GM12878 (cell line): Measurements from ENCODE around the gene SEC24C. TPM values are rescaled to one million over a fixed set of nuclear protein-coding genes. Genes with fewer than 3 reads are reported as not detected.
"Not testable (repeated sequence)": the region's sequence is repeated elsewhere in the genome, so short reads cannot be mapped to it uniquely, and the experiment has no call there.

Experiments used
- ATAC-seq: fragments of 200-7000 bp; cut with Tn5 transposase; 3 replicates; pipeline ENCODE4 v1.9.1; 2020; ENCODE audit warnings: mild to moderate bottlenecking, moderate library complexity
- BruUV-seq: library from RNA; stranded (reverse); fragments of 400-500 nt; replicated peaks from 2 replicates; lab custom pipeline; 2021; lab: Mats Ljungman, UMichigan
- CTCF ChIA-PET: fragments of 300-600 bp; sonication (Branson Sonifier 250); formaldehyde crosslinking; extraction: SDS; loops from one replicate; lab custom pipeline; 2021; ENCODE audit warnings: inconsistent platforms; lab: Yijun Ruan, JAX
- POLR2A ChIA-PET: fragments of 350-600 bp; formaldehyde crosslinking; extraction: SDS; loops from one replicate; lab custom pipeline; 2021; ENCODE audit warnings: inconsistent platforms; lab: Charles Lee
- RAD21 ChIA-PET: fragments of 300-600 bp; sonication (Branson Sonifier 250); formaldehyde crosslinking; loops from one replicate; lab custom pipeline; 2023; ENCODE audit warnings: antibody characterized with exemption; ENCODE audit not compliant: unreplicated experiment; lab: Charles Lee
- SMC1A ChIA-PET: fragments of 300-600 bp; sonication (Branson Sonifier 250); formaldehyde crosslinking; loops from one replicate; lab custom pipeline; 2023; ENCODE audit not compliant: unreplicated experiment, uncharacterized antibody; lab: Charles Lee
- DNase-seq: peaks from one replicate; pipeline ENCODE4 v3.0.0-alpha.2; 2011; ENCODE audit warnings: low read depth, low spot score
- FAIRE-seq: peaks from 3 replicates; lab custom pipeline; 2011; peaks lifted over from hg19 to GRCh38; lab: Jason Lieb, UNC
- H2AFZ ChIP-seq: 2 replicates; pipeline ENCODE4 v1.6.0; 2011; ENCODE audit warnings: low read depth, low read length, control low read depth; ENCODE audit not compliant: control insufficient read depth
- H3K27ac ChIP-seq: 2 replicates; pipeline ENCODE4 v1.5.1; 2011; ENCODE audit warnings: control low read depth; ENCODE audit not compliant: control insufficient read depth, insufficient read depth
- H3K27me3 ChIP-seq, 2 experiments: replicated peaks in 1 of 2; 2 replicates each; pipeline versions ENCODE4 v1.6.0 to v1.6.1; 2011; ENCODE audit warnings: low read length in 1 of 2; ENCODE audit not compliant: control insufficient read depth in 2 of 2, insufficient read depth in 2 of 2
- H3K36me3 ChIP-seq, 2 experiments: 2 replicates each; pipeline ENCODE4 v1.5.1; 2011; ENCODE audit warnings: low read length in 1 of 2; ENCODE audit not compliant: control insufficient read depth in 2 of 2, insufficient read depth in 2 of 2
- H3K4me1 ChIP-seq: 2 replicates; pipeline ENCODE4 v1.6.1; 2011; ENCODE audit warnings: mild to moderate bottlenecking, low read length, moderate library complexity, mixed read lengths; ENCODE audit not compliant: control insufficient read depth, insufficient read depth
- H3K4me2 ChIP-seq: 2 replicates; pipeline ENCODE4 v1.6.0; 2011; ENCODE audit warnings: control low read depth; ENCODE audit not compliant: control insufficient read depth, insufficient read depth
- H3K4me3 ChIP-seq: fragments of 200-600 bp; sonication (generic); 2 replicates; pipeline ENCODE4 v1.5.1; 2016
- H3K79me2 ChIP-seq: 2 replicates; pipeline ENCODE4 v1.6.0; 2011; ENCODE audit warnings: low read length; ENCODE audit not compliant: control insufficient read depth, insufficient read depth
- H3K9ac ChIP-seq: 2 replicates; pipeline ENCODE4 v1.8.0; 2011; ENCODE audit warnings: low read length, control low read depth, mixed read lengths; ENCODE audit not compliant: control insufficient read depth, insufficient read depth
- H3K9me3 ChIP-seq: replicated peaks from 3 replicates; pipeline ENCODE4 v1.5.1; 2011; ENCODE audit warnings: mild to moderate bottlenecking, low read length; ENCODE audit not compliant: control insufficient read depth, insufficient read depth
- H4K20me1 ChIP-seq: 2 replicates; pipeline ENCODE4 v1.6.0; 2011; ENCODE audit not compliant: control insufficient read depth, insufficient read depth
- PRDM15 ChIP-seq: fragments of 450-650 bp; formaldehyde crosslinking; IDR thresholded peaks from 2 replicates; pipeline ENCODE4 v1.4.0; 2020; ENCODE audit warnings: mild to moderate bottlenecking, moderate library complexity
- SREBF1 ChIP-seq: IDR thresholded peaks from 2 replicates; pipeline ENCODE4 v1.6.1; 2012; ENCODE audit warnings: mild to moderate bottlenecking, low read length
- ZZZ3 ChIP-seq: IDR thresholded peaks from 2 replicates; pipeline ENCODE4 v1.6.1; 2011; ENCODE audit warnings: low read depth; ENCODE audit not compliant: control insufficient read depth, insufficient read length
- WGBS: methylation state at CpG from one replicate; pipeline ENCODE4 v1.1.6; 2016; ENCODE audit warnings: low lambda C conversion rate; ENCODE audit not compliant: insufficient replicate concordance, insufficient coverage; ENCODE audit errors: missing lambda C conversion rate; 5-methylcytosine and 5-hydroxymethylcytosine counted together
- in situ Hi-C: fragments of 300-500 bp; cut with MboI; formaldehyde crosslinking; loops from 9 replicates; pipeline ENCODE4 v1.14.3; 2018; ENCODE audit warnings: mixed read lengths
- intact Hi-C: fragments of 100-400 bp; cut with micrococcal nuclease; formaldehyde crosslinking; loops from one replicate; pipeline ENCODE4 v1.14.2; 2022; ENCODE audit not compliant: unreplicated experiment
- polyA plus RNA-seq, 11 experiments: library from polyadenylated mRNA; depleted of rRNA in 4 of 11; unstranded in 6 of 11; stranded (reverse) in 5 of 11; fragments of >200 nt; fragmentation: Nextera tagmentation in 4 of 11; fragmentation: Illumina TruSeq in 1 of 11; extraction: Ambion mirVana in 4 of 11; extraction: Trizol in 1 of 11; gene quantifications; 1 replicate in 1 of 11; 2 replicates in 10 of 11; pipeline versions ENCODE4 v1.2.1 to v1.2.3, GENCODE V29; 2011 to 2016; ENCODE audit warnings: inconsistent platforms in 2 of 11, missing spikeins in 2 of 11, low read depth in 1 of 11
- total RNA-seq, 4 experiments: library from RNA; depleted of rRNA in 3 of 4; stranded (reverse); fragments of >200 nt in 3 of 4; fragmentation: Illumina TruSeq in 1 of 4; extraction: Trizol in 1 of 4; gene quantifications; 2 replicates each; pipeline versions ENCODE4 v1.2.1 to v1.2.3, GENCODE V29; 2013 to 2021

Gene SEC24C
- total and polyA plus RNA-seq, 10 of the 15 experiments (the other 5 are each of a cell fraction or from before 2014, with no cell fraction given), result 12.7 to 117 (median 73.8) TPM

- TF ChIP-seq PRDM15 (CRISPR knock-in tag), result no peak
- TF ChIP-seq ZZZ3, result no peak
- TF ChIP-seq SREBF1, result no peak
Observed at GRCh38 chr10:73717556-73717955, 26.6 kb upstream of the SEC24C start (continued).

GRCh38 chr10:73720561-73720960, 23.6 kb upstream of the SEC24C start:
- POLR2A ChIA-PET, FAIRE-seq, H3K79me2 ChIP-seq, H3K9me3 ChIP-seq, intact Hi-C loops, H2AFZ ChIP-seq, H3K27ac ChIP-seq, DNase-seq, BruUV-seq, CTCF ChIA-PET, H3K4me2 ChIP-seq, H3K4me1 ChIP-seq, ATAC-seq, in situ Hi-C loops, H4K20me1 ChIP-seq, H3K27me3 ChIP-seq, H3K9ac ChIP-seq, H3K4me3 ChIP-seq, SMC1A ChIA-PET: not testable (repeated sequence)
- H3K36me3 ChIP-seq, result peaks cover 4 to 18% of the 10 kb centered on the region in 2 experiments
- WGBS, result 98% methylated on average over 4 of the region's 4 CpGs
- RAD21 ChIA-PET, result interaction anchor here (1.3 kb wide), 1 partner anchor 10 kb away, joined by 3 read pairs; no protein-coding TSS in a partner anchor
